B cell (primary cell): ENCODE measurements around the gene ERC2.

Experiments
- EZH2 ChIP-seq: IDR thresholded peaks from 2 replicates; pipeline ENCODE4 v1.6.1; 2012; ENCODE audit warnings: borderline replicate concordance, low read depth, mild to moderate bottlenecking, moderate library complexity, low read length; ENCODE audit not compliant: insufficient read depth, poor library complexity, severe bottlenecking
- TF ChIP-seq, protein P1 (sequence below): fragments of 200-600 bp; IDR thresholded peaks from one replicate; pipeline ENCODE4 v1.8.0; 2022; ENCODE audit warnings: antibody characterized with exemption, mild to moderate bottlenecking

DNA sequence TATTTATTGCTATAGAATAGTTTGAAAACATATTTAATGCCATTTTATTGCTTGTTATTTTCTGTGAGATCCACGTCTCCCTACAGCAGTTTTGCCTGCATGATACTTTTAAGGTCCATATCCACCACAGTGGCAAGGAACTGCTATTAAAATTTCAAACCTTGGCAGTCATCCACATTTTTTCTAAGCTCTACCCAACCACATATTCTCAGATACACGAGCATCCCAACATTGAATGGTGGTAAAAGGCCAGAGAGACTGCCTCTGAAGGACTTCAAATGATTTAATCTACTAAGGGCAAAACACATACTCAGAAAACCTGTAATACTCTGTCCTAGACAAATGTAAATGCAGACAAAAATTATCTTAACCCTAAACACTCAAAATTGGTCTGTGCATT lies 173.1 kb downstream of the ERC2 start:
- TF ChIP-seq EZH2, result no peak
- TF ChIP-seq, protein P1, sequence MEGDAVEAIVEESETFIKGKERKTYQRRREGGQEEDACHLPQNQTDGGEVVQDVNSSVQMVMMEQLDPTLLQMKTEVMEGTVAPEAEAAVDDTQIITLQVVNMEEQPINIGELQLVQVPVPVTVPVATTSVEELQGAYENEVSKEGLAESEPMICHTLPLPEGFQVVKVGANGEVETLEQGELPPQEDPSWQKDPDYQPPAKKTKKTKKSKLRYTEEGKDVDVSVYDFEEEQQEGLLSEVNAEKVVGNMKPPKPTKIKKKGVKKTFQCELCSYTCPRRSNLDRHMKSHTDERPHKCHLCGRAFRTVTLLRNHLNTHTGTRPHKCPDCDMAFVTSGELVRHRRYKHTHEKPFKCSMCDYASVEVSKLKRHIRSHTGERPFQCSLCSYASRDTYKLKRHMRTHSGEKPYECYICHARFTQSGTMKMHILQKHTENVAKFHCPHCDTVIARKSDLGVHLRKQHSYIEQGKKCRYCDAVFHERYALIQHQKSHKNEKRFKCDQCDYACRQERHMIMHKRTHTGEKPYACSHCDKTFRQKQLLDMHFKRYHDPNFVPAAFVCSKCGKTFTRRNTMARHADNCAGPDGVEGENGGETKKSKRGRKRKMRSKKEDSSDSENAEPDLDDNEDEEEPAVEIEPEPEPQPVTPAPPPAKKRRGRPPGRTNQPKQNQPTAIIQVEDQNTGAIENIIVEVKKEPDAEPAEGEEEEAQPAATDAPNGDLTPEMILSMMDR, result no peak
